ENCODE results near the gene PRUNE2.

DNA sequence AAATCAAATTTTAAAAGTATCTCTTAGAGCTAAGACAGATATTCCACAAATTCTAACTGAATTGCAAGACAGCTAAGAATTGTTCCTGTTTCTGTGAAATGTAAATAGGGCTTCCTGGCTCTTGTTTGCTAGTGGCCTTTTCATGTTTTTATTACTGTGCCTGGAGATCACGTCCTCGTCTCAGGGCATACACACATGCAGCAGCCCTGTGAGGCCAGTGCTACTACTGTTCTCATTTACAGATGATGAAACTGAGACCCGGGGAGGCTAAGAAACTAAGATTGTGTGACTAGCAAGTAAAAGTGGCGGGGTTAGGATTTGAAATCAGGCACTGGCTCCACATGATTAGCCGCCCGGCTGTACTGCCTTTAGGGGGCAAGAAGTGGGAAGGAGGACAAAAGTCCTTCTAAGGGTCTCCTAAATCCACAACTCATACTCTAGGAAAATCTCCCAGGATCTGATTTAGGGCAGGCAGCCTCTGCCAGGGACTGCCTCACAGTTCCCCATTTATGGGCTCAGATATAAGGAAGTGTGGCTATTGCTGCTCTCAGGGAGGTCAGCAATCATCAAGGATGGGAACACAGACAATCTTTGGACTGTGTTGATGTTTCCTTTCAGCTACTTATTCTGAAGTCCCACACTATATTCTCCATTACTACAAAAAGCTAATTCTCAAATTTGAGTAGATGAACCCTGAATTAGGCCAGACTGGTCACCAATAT lies 7.9 kb downstream of the PRUNE2 start:
- TF ChIP-seq, protein P1, sequence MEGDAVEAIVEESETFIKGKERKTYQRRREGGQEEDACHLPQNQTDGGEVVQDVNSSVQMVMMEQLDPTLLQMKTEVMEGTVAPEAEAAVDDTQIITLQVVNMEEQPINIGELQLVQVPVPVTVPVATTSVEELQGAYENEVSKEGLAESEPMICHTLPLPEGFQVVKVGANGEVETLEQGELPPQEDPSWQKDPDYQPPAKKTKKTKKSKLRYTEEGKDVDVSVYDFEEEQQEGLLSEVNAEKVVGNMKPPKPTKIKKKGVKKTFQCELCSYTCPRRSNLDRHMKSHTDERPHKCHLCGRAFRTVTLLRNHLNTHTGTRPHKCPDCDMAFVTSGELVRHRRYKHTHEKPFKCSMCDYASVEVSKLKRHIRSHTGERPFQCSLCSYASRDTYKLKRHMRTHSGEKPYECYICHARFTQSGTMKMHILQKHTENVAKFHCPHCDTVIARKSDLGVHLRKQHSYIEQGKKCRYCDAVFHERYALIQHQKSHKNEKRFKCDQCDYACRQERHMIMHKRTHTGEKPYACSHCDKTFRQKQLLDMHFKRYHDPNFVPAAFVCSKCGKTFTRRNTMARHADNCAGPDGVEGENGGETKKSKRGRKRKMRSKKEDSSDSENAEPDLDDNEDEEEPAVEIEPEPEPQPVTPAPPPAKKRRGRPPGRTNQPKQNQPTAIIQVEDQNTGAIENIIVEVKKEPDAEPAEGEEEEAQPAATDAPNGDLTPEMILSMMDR (IDR thresholded peaks at IDR 0.05) = no peak
- TF ChIP-seq POLR2A (IDR thresholded peaks at IDR 0.05) = no peak
